ENCODE results near the gene SLC6A3.

Gene SLC6A3

GRCh38 chr5:1483856-1484729 is 38.9 kb upstream of the SLC6A3 start:
- no peaks in the 10 kb centered on the region for H3K27me3 ChIP-seq (ENCODE audit: insufficient read depth, low read length, poor library complexity)

GRCh38 chr5:1483064-1483463 is 37.8 kb upstream of the SLC6A3 start:
- WGBS (ENCODE audit: extremely low coverage, insufficient coverage, low lambda C conversion rate): no CpG with 5 or more reads among the region's 13 CpGs
- peaks cover 9% of the 10 kb centered on the region for H3K36me3 ChIP-seq (ENCODE audit: control insufficient read depth, insufficient read depth, low read length)
- H4K8ac ChIP-seq (ENCODE audit: low read depth, low read length): no peak overlapping the region
- H3K4me2 ChIP-seq (ENCODE audit: low read length): no peak overlapping the region
- H4K5ac ChIP-seq (ENCODE audit: low read length): no peak overlapping the region
- H3K56ac ChIP-seq (ENCODE audit: low read length): no peak overlapping the region
- H2BK15ac ChIP-seq (replicated peaks; ENCODE audit: low read depth): no peak overlapping the region
- no peak overlapping the region for H3K4me3 ChIP-seq (ENCODE audit: low read length)
- no peak overlapping the region for H3K27ac ChIP-seq (ENCODE audit: low read depth, low read length)
- H3K27me3 ChIP-seq (ENCODE audit: insufficient read depth, low read length, poor library complexity): no peaks in the 10 kb centered on the region
- no peaks in the 10 kb centered on the region for H3K4me1 ChIP-seq (ENCODE audit: control insufficient read depth, low read depth, low read length)
- H3K4ac ChIP-seq (ENCODE audit: low read depth, low read length): no peak overlapping the region
- H2BK120ac ChIP-seq (ENCODE audit: low read depth, low read length): no peak overlapping the region
- no peak overlapping the region for H2BK5ac ChIP-seq (ENCODE audit: low read length)
- H3K79me2 ChIP-seq (ENCODE audit: control insufficient read depth, insufficient read depth, low read length): no peaks in the 10 kb centered on the region
- H2AK5ac ChIP-seq (ENCODE audit: low read length): no peak overlapping the region
- no peak overlapping the region for H3K9ac ChIP-seq (ENCODE audit: low read length)
- no peaks in the 10 kb centered on the region for H3K79me1 ChIP-seq (ENCODE audit: low read length)
- H3K23ac ChIP-seq (ENCODE audit: low read length): no peak overlapping the region
- H3K18ac ChIP-seq (ENCODE audit: low read length): no peak overlapping the region
- DNase-seq: no peak

More at GRCh38 chr5:1483856-1484729, 38.9 kb upstream of the SLC6A3 start:
- no peak overlapping the region for H3K4me3 ChIP-seq (ENCODE audit: low read length)
- DNase-seq: no peak
- no peak overlapping the region for H4K8ac ChIP-seq (ENCODE audit: low read depth, low read length)
- no peak overlapping the region for H2BK120ac ChIP-seq (ENCODE audit: low read depth, low read length)
- no peak overlapping the region for H3K4me2 ChIP-seq (ENCODE audit: low read length)
- no peak overlapping the region for H2BK15ac ChIP-seq (replicated peaks; ENCODE audit: low read depth)
- no peaks in the 10 kb centered on the region for H3K79me2 ChIP-seq (ENCODE audit: control insufficient read depth, insufficient read depth, low read length)
- H3K36me3 ChIP-seq (ENCODE audit: control insufficient read depth, insufficient read depth, low read length): peaks cover 8% of the 10 kb centered on the region
- H3K56ac ChIP-seq (ENCODE audit: low read length): no peak overlapping the region
- H3K27ac ChIP-seq (ENCODE audit: low read depth, low read length): no peak overlapping the region
- WGBS (ENCODE audit: extremely low coverage, insufficient coverage, low lambda C conversion rate): no CpG with 5 or more reads among the region's 33 CpGs
- H3K18ac ChIP-seq (ENCODE audit: low read length): no peak overlapping the region
- no peaks in the 10 kb centered on the region for H3K4me1 ChIP-seq (ENCODE audit: control insufficient read depth, low read depth, low read length)
- H3K4ac ChIP-seq (ENCODE audit: low read depth, low read length): no peak overlapping the region
- no peak overlapping the region for H2AK5ac ChIP-seq (ENCODE audit: low read length)
- no peak overlapping the region for H3K9ac ChIP-seq (ENCODE audit: low read length)
- no peak overlapping the region for H2BK5ac ChIP-seq (ENCODE audit: low read length)
- H3K23ac ChIP-seq (ENCODE audit: low read length): no peak overlapping the region
- H3K79me1 ChIP-seq (ENCODE audit: low read length): no peaks in the 10 kb centered on the region
- no peak overlapping the region for H4K5ac ChIP-seq (ENCODE audit: low read length)

- H3K27me3 ChIP-seq (ENCODE audit: insufficient read depth, low read length, poor library complexity): no peaks in the 10 kb centered on the region
- no peak overlapping the region for H4K8ac ChIP-seq (ENCODE audit: low read depth, low read length)
- H2BK120ac ChIP-seq (ENCODE audit: low read depth, low read length): no peak overlapping the region
- no peak overlapping the region for H3K4me3 ChIP-seq (ENCODE audit: low read length)
- no peak overlapping the region for H3K9ac ChIP-seq (ENCODE audit: low read length)
- H3K4ac ChIP-seq (ENCODE audit: low read depth, low read length): no peak overlapping the region
- DNase-seq: no peak
- no peak overlapping the region for H3K56ac ChIP-seq (ENCODE audit: low read length)
- no peak overlapping the region for H3K18ac ChIP-seq (ENCODE audit: low read length)
- no peak overlapping the region for H3K23ac ChIP-seq (ENCODE audit: low read length)
- WGBS (ENCODE audit: extremely low coverage, insufficient coverage, low lambda C conversion rate): no CpG with 5 or more reads among the region's 12 CpGs
- no peaks in the 10 kb centered on the region for H3K79me1 ChIP-seq (ENCODE audit: low read length)
- H3K36me3 ChIP-seq (ENCODE audit: control insufficient read depth, insufficient read depth, low read length): peaks cover 8% of the 10 kb centered on the region
- H2BK15ac ChIP-seq (replicated peaks; ENCODE audit: low read depth): no peak overlapping the region
- no peak overlapping the region for H3K4me2 ChIP-seq (ENCODE audit: low read length)
- H3K4me1 ChIP-seq (ENCODE audit: control insufficient read depth, low read depth, low read length): no peaks in the 10 kb centered on the region
- H3K79me2 ChIP-seq (ENCODE audit: control insufficient read depth, insufficient read depth, low read length): no peaks in the 10 kb centered on the region
- H3K27ac ChIP-seq (ENCODE audit: low read depth, low read length): no peak overlapping the region
- no peak overlapping the region for H2BK5ac ChIP-seq (ENCODE audit: low read length)
- no peak overlapping the region for H4K5ac ChIP-seq (ENCODE audit: low read length)
- H2AK5ac ChIP-seq (ENCODE audit: low read length): no peak overlapping the region
Observed at GRCh38 chr5:1481959-1482331, 36.7 kb upstream of the SLC6A3 start.

GRCh38 chr5:1481266-1481958 is 36.2 kb upstream of the SLC6A3 start:
- no peak overlapping the region for H3K4me2 ChIP-seq (ENCODE audit: low read length)
- no peak overlapping the region for H3K18ac ChIP-seq (ENCODE audit: low read length)
- H2BK15ac ChIP-seq (replicated peaks; ENCODE audit: low read depth): no peak overlapping the region
- WGBS (ENCODE audit: extremely low coverage, insufficient coverage, low lambda C conversion rate): no CpG with 5 or more reads among the region's 26 CpGs
- H3K4me3 ChIP-seq (ENCODE audit: low read length): no peak overlapping the region
- no peak overlapping the region for H2BK120ac ChIP-seq (ENCODE audit: low read depth, low read length)
- no peak overlapping the region for H3K9ac ChIP-seq (ENCODE audit: low read length)
- no peak overlapping the region for H4K8ac ChIP-seq (ENCODE audit: low read depth, low read length)
- H3K27me3 ChIP-seq (ENCODE audit: insufficient read depth, low read length, poor library complexity): no peaks in the 10 kb centered on the region
- H2AK5ac ChIP-seq (ENCODE audit: low read length): no peak overlapping the region
- no peak overlapping the region for H3K27ac ChIP-seq (ENCODE audit: low read depth, low read length)
- H3K79me1 ChIP-seq (ENCODE audit: low read length): no peaks in the 10 kb centered on the region
- H4K5ac ChIP-seq (ENCODE audit: low read length): no peak overlapping the region
- no peak overlapping the region for H3K4ac ChIP-seq (ENCODE audit: low read depth, low read length)
- no peak for DNase-seq
- H3K56ac ChIP-seq (ENCODE audit: low read length): no peak overlapping the region
- H3K79me2 ChIP-seq (ENCODE audit: control insufficient read depth, insufficient read depth, low read length): no peaks in the 10 kb centered on the region
- peaks cover 12% of the 10 kb centered on the region for H3K36me3 ChIP-seq (ENCODE audit: control insufficient read depth, insufficient read depth, low read length)
- no peaks in the 10 kb centered on the region for H3K4me1 ChIP-seq (ENCODE audit: control insufficient read depth, low read depth, low read length)
- H2BK5ac ChIP-seq (ENCODE audit: low read length): no peak overlapping the region
- H3K23ac ChIP-seq (ENCODE audit: low read length): no peak overlapping the region

- H2BK5ac ChIP-seq (ENCODE audit: low read length): no peak overlapping the region
- no CpG with 5 or more reads among the region's 12 CpGs for WGBS (ENCODE audit: extremely low coverage, insufficient coverage, low lambda C conversion rate)
- no peak overlapping the region for H3K4ac ChIP-seq (ENCODE audit: low read depth, low read length)
- H3K79me2 ChIP-seq (ENCODE audit: control insufficient read depth, insufficient read depth, low read length): no peaks in the 10 kb centered on the region
- no peak overlapping the region for H4K5ac ChIP-seq (ENCODE audit: low read length)
- DNase-seq: no peak
- no peak overlapping the region for H3K9ac ChIP-seq (ENCODE audit: low read length)
- no peaks in the 10 kb centered on the region for H3K79me1 ChIP-seq (ENCODE audit: low read length)
- H3K4me1 ChIP-seq (ENCODE audit: control insufficient read depth, low read depth, low read length): no peaks in the 10 kb centered on the region
- H3K23ac ChIP-seq (ENCODE audit: low read length): no peak overlapping the region
- no peak overlapping the region for H3K4me2 ChIP-seq (ENCODE audit: low read length)
- H3K36me3 ChIP-seq (ENCODE audit: control insufficient read depth, insufficient read depth, low read length): peaks cover 10% of the 10 kb centered on the region
- no peaks in the 10 kb centered on the region for H3K27me3 ChIP-seq (ENCODE audit: insufficient read depth, low read length, poor library complexity)
- H4K8ac ChIP-seq (ENCODE audit: low read depth, low read length): no peak overlapping the region
- H3K56ac ChIP-seq (ENCODE audit: low read length): no peak overlapping the region
- H2BK15ac ChIP-seq (replicated peaks; ENCODE audit: low read depth): no peak overlapping the region
- no peak overlapping the region for H3K4me3 ChIP-seq (ENCODE audit: low read length)
- no peak overlapping the region for H3K27ac ChIP-seq (ENCODE audit: low read depth, low read length)
- no peak overlapping the region for H3K18ac ChIP-seq (ENCODE audit: low read length)
- H2BK120ac ChIP-seq (ENCODE audit: low read depth, low read length): no peak overlapping the region
- H2AK5ac ChIP-seq (ENCODE audit: low read length): no peak overlapping the region
Observed at GRCh38 chr5:1480806-1481205, 35.6 kb upstream of the SLC6A3 start.

All from mesendoderm (in vitro differentiated cells).